Gastroesophageal sphincter (tissue), 4 donors: ENCODE results near the gene APBA1. TPM values are rescaled to one million over a fixed set of nuclear protein-coding genes. Genes with fewer than 3 reads are reported as not detected.

ENCODE experiments used
- ATAC-seq: fragments of 150-250 bp; one replicate; pipeline ENCODE4 v1.9.1; 2016; ENCODE audit warnings: mild to moderate bottlenecking, moderate library complexity
- H3K27ac ChIP-seq, 4 donors: fragments of 200-600 bp; sonication (generic) in 3 of 4; 1 replicate in 3 of 4; 2 replicates in 1 of 4; pipeline ENCODE4 v1.5.1; 2016 to 2019
- H3K27me3 ChIP-seq: fragments of 200-600 bp; sonication (generic); one replicate; pipeline ENCODE4 v1.5.1; 2019
- H3K36me3 ChIP-seq, 2 donors: fragments of 200-600 bp; sonication (generic); one replicate each; pipeline ENCODE4 v1.5.1; 2019; ENCODE audit warnings: control low read depth in 1 of 2
- H3K4me1 ChIP-seq, 3 donors: fragments of 200-600 bp; sonication (generic); 1 replicate in 2 of 3; 2 replicates in 1 of 3; pipeline ENCODE4 v1.5.1; 2016 to 2019; ENCODE audit warnings: control low read depth in 2 of 3
- H3K4me3 ChIP-seq, 2 donors: fragments of 200-600 bp; sonication (generic); one replicate each; pipeline ENCODE4 v1.5.1; 2019; ENCODE audit warnings: mild to moderate bottlenecking in 1 of 2, moderate library complexity in 1 of 2
- H3K9me3 ChIP-seq, 3 donors: fragments of 200-600 bp; sonication (generic); one replicate each; pipeline ENCODE4 v1.5.1; 2017 to 2019; ENCODE audit warnings: control low read depth in 2 of 3
- EP300 ChIP-seq: sonication (generic); formaldehyde crosslinking; IDR thresholded peaks from one replicate; pipeline ENCODE4 v1.6.1; 2017; ENCODE audit warnings: antibody characterized with exemption, mild to moderate bottlenecking
- POLR2A ChIP-seq, 2 donors: fragments of 450-650 bp; IDR thresholded peaks; one replicate each; pipeline ENCODE4 v1.6.1; 2017; ENCODE audit warnings: antibody characterized with exemption in 2 of 2, mild to moderate bottlenecking in 2 of 2, moderate library complexity in 1 of 2
- POLR2AphosphoS5 ChIP-seq: sonication (generic); formaldehyde crosslinking; IDR thresholded peaks from one replicate; pipeline ENCODE4 v1.6.1; 2017; ENCODE audit warnings: antibody characterized with exemption
- WGBS, 2 donors: methylation state at CpG; one replicate each; pipeline ENCODE4 v1.1.5; 2018; ENCODE audit warnings: low coverage in 1 of 2; 5-methylcytosine and 5-hydroxymethylcytosine counted together
- total RNA-seq, 4 donors: library from RNA; depleted of rRNA; stranded (reverse); fragments of >200 nt; gene quantifications; one replicate each; pipeline ENCODE4 v1.1.0, GENCODE V29; 2016
- TF ChIP-seq, protein P1 (sequence below), 4 experiments: fragments of 200-600 bp in 2 of 4; fragments of 450-650 bp in 2 of 4; sonication (generic) in 1 of 4; IDR thresholded peaks; one replicate each; pipeline ENCODE4 v1.5.1; 2017 to 2019; ENCODE audit warnings: antibody characterized with exemption in 4 of 4, mild to moderate bottlenecking in 2 of 4, moderate library complexity in 2 of 4

Gene APBA1
- total RNA-seq, 4 donors from 2014 or later: 4.7 to 10.5 (median 5.8) TPM

DNA sequence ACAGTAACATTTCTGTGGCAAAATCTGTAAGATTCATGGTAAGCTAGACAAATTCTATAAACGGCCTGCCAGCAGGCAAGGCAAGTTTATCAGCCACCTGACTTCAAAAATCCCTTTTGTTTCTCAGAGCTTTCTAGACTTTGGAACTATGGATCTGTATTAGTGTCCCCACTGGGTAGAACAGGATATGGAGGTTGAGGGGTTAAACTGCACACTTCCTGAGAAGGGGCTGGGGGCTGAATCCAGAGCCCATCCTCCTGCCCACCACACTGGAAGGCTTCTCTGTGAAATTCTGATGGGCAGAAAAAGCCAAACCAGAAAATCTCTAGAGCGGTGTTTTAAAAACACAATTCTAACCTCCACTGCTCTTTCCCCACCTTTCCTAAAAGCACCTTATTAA lies 218.4 kb downstream of the APBA1 start:
- ATAC-seq: no peak
- Histone ChIP-seq H3K36me3 (peaks cover 0 to 62% of the 10 kb centered on the region in 2 donors), H3K27me3 (no peaks in the 10 kb centered on the region), H3K4me3 (no peak overlapping the region), H3K27ac (no peak overlapping the region), H3K9me3 (no peaks in the 10 kb centered on the region), H3K4me1 (no peaks in the 10 kb centered on the region)
- TF ChIP-seq EP300: no peak
- TF ChIP-seq POLR2A (IDR thresholded peaks at IDR 0.05): no peak
- TF ChIP-seq POLR2AphosphoS5: no peak
- TF ChIP-seq, protein P1, sequence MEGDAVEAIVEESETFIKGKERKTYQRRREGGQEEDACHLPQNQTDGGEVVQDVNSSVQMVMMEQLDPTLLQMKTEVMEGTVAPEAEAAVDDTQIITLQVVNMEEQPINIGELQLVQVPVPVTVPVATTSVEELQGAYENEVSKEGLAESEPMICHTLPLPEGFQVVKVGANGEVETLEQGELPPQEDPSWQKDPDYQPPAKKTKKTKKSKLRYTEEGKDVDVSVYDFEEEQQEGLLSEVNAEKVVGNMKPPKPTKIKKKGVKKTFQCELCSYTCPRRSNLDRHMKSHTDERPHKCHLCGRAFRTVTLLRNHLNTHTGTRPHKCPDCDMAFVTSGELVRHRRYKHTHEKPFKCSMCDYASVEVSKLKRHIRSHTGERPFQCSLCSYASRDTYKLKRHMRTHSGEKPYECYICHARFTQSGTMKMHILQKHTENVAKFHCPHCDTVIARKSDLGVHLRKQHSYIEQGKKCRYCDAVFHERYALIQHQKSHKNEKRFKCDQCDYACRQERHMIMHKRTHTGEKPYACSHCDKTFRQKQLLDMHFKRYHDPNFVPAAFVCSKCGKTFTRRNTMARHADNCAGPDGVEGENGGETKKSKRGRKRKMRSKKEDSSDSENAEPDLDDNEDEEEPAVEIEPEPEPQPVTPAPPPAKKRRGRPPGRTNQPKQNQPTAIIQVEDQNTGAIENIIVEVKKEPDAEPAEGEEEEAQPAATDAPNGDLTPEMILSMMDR (IDR thresholded peaks at IDR 0.05): no peak
- WGBS, 2 donors: 79 to 88% methylated on average over 1 to 2 of the region's 2 CpGs

DNA sequence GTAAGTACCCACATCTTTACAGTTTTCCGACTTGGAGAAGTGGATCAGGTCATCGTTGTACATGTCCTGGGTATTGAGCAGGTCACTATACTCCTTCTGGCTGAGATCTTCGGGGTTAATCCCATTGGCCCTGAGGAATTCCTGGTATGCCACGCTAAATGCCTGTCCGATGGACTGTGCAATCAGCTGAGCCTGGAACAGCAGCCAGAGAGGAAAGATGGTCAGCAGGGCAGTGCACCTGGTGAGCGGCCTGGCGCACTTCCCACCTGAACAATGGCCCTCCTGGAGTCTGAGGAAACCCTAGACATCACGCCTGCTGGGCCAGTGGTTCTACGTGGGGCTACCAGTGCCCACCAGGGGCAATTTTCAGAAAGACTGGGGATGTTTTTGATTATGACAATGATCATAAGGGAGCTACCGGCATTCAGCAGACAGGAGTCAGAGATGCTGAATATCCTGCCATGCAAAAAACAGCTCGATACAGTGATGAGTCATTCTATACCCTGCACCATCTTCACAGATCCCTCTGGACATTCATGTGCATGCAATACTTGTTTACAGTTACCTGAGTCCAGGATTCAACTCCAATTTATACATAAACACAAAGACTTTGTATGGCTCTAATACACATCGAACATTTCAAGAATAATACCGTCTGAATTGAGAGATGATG lies 219.9 kb downstream of the APBA1 start:
- H3K27me3 ChIP-seq: no peaks in the 10 kb centered on the region
- no peaks in the 10 kb centered on the region for H3K4me1 ChIP-seq
- no peak overlapping the region for H3K27ac ChIP-seq
- 89 to 92% methylated on average over 3 of the region's 13 CpGs for WGBS, 2 donors
- ATAC-seq: no peak
- TF ChIP-seq EP300: no peak
- no peak for TF ChIP-seq POLR2A (IDR thresholded peaks at IDR 0.05)
- TF ChIP-seq POLR2AphosphoS5: no peak
- TF ChIP-seq, protein P1 (IDR thresholded peaks at IDR 0.05): no peak
- peaks cover 0 to 70% of the 10 kb centered on the region in 2 donors for H3K36me3 ChIP-seq
- H3K9me3 ChIP-seq: no peaks in the 10 kb centered on the region
- H3K4me3 ChIP-seq: no peak overlapping the region

DNA sequence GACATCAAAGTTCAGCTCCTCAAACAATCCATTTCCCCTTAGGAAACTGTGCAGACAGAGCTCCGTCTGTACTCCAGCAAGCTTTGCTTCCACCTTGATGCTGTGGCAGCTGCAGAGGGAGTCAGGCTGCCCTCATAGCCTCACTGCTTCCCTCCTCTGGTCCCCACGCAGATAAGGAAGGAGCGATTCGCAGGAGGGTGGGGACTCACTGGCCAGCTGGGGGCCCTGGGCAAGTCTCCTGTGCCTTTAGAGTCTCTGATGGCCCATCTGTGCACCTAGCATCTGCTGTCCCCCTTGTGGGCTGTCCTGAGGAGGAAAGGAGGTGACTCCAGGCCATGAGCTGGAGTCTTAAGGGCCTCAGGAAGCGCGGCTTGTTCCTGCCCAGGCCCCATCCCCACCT lies 225.7 kb downstream of the APBA1 start:
- ATAC-seq: no peak
- H3K36me3 ChIP-seq: peaks cover 0 to 32% of the 10 kb centered on the region in 2 donors

DNA sequence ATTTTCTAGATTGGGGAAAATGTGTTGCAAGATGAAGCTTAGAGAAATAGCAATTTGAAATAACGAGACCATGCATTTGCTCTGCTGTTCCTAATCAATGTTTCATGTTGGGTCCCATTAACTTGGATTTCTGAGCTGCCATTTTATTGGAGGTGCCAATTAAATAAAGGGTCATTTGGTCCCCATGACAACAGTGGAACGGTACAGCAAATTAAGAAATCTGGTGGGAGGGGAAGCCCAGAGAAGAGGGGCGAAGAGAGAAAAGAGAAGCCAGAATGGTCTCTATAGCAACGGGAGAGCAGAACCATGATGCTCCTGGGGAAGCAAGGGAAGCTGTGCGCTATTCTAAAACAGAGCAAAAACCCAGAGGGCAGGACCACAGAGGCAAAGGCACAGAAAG lies 226.9 kb downstream of the APBA1 start:
- no peak overlapping the region for H3K4me3 ChIP-seq
- TF ChIP-seq POLR2AphosphoS5 (no peak), POLR2A (IDR thresholded peaks at IDR 0.05) (no peak)
- TF ChIP-seq, protein P1 (IDR thresholded peaks at IDR 0.05): no peak
- no peaks in the 10 kb centered on the region for H3K27me3 ChIP-seq
- no peaks in the 10 kb centered on the region for H3K4me1 ChIP-seq
- H3K27ac ChIP-seq: no peak overlapping the region
- WGBS, 2 donors: 82 to 90% methylated on average over 2 to 5 of the region's 5 CpGs
- no peak for ATAC-seq
- no peaks in the 10 kb centered on the region for H3K9me3 ChIP-seq
- H3K36me3 ChIP-seq: peaks cover 0 to 36% of the 10 kb centered on the region in 2 donors

More for the DNA sequence above, 225.7 kb downstream of the APBA1 start:
- no peaks in the 10 kb centered on the region for H3K27me3 ChIP-seq
- H3K4me1 ChIP-seq: no peaks in the 10 kb centered on the region
- no peak overlapping the region for H3K4me3 ChIP-seq
- TF ChIP-seq POLR2AphosphoS5 (no peak), POLR2A (IDR thresholded peaks at IDR 0.05) (no peak), EP300 (no peak)
- TF ChIP-seq, protein P1 (IDR thresholded peaks at IDR 0.05): no peak
- 100% methylated on average over 2 of the region's 6 CpGs; no CpG with 5 or more reads in 1 of the 2 donors for WGBS, 2 donors
- no peaks in the 10 kb centered on the region for H3K9me3 ChIP-seq
- no peak overlapping the region for H3K27ac ChIP-seq

DNA sequence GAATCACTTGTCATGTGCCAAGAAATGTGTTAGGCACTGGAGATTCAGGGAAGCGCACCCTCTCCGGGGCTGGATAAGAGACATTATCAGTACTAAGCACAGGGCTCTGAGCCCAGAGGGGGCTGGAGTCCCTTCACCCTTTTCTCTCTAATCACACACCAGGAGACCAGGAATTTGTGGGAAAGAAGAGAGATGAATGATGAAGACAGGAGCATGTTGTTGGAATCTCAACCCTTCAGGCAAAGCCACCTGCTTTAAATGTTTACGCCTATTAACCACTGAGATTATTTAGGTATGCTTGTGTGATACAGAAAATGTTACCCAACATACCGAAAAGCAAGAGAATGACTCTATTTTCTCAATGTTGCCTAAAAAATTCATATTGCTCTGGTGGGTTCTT lies 227.4 kb downstream of the APBA1 start:
- H3K9me3 ChIP-seq: no peaks in the 10 kb centered on the region
- no peaks in the 10 kb centered on the region for H3K4me1 ChIP-seq
- H3K27me3 ChIP-seq: no peaks in the 10 kb centered on the region
- no peak overlapping the region for H3K27ac ChIP-seq
- TF ChIP-seq POLR2A (IDR thresholded peaks at IDR 0.05) (no peak), EP300 (no peak), POLR2AphosphoS5 (no peak)
- TF ChIP-seq, protein P1 (IDR thresholded peaks at IDR 0.05): no peak
- no peak for ATAC-seq
- 93 to 96% methylated on average over 4 of the region's 4 CpGs for WGBS, 2 donors
- no peak overlapping the region for H3K4me3 ChIP-seq
- H3K36me3 ChIP-seq: peaks cover 0 to 40% of the 10 kb centered on the region in 2 donors
